GM13976 (cell line): Measurements from ENCODE around the gene POLK.
A peak's percentile ranks its signal among the peaks of the same experiment; 100 is the strongest.

ENCODE experiments used
- DNase-seq: peaks from one replicate; pipeline ENCODE4 v3.0.0; 2012; ENCODE audit warnings: low spot score
- CTCF ChIP-seq: IDR thresholded peaks from 2 replicates; pipeline ENCODE4 v1.5.1; 2012; ENCODE audit warnings: borderline replicate concordance, mild to moderate bottlenecking; ENCODE audit not compliant: insufficient read depth; ENCODE audit errors: extremely low read depth, missing control alignments, control extremely low read depth
- in situ Hi-C: fragments of 300-500 bp; cut with MboI; formaldehyde crosslinking; loops from one replicate; pipeline ENCODE4 v1.12.0; 2022; ENCODE audit warnings: low sequenced_read_pairs, mixed read lengths, inconsistent platforms; ENCODE audit not compliant: unreplicated experiment

The POLK gene

GRCh38 chr5:75611311-75612225 is 99.9 kb downstream of the POLK start, which contains the start of gene ANKDD1B:
Gene ANKDD1B, plus strand, starts transcription at chr5:75611453. Its CDS starts 182 bp downstream, at chr5:75611635.
- peak; percentile 46 for DNase-seq
- TF ChIP-seq CTCF = no peak
- in situ Hi-C loops = no loop called here

- TF ChIP-seq CTCF = no peak
- in situ Hi-C loops = no loop called here
- DNase-seq = no peak
Measured at GRCh38 chr5:75612226-75612569, 100.5 kb downstream of the POLK start.

- no peak for TF ChIP-seq CTCF
Measured at GRCh38 chr5:75612901-75613300, 101.2 kb downstream of the POLK start.

GRCh38 chr5:75614176-75614575 is 102.5 kb downstream of the POLK start:
- TF ChIP-seq CTCF = no peak
- in situ Hi-C loops = no loop called here
- no peak for DNase-seq

More at GRCh38 chr5:75612901-75613300, 101.2 kb downstream of the POLK start:
- no peak for DNase-seq
- in situ Hi-C loops = no loop called here

GRCh38 chr5:75616371-75616881 is 104.7 kb downstream of the POLK start:
- in situ Hi-C loops = no loop called here
- TF ChIP-seq CTCF = no peak
- no peak for DNase-seq

GRCh38 chr5:75616971-75617621 is 105.4 kb downstream of the POLK start:
- TF ChIP-seq CTCF = no peak
- DNase-seq = no peak
- in situ Hi-C loops = no loop called here
